Motor neuron (in vitro differentiated cells): ENCODE results near the gene RERE. TPM values are rescaled to one million over a fixed set of nuclear protein-coding genes. Genes with fewer than 3 reads are reported as not detected.
A peak's percentile ranks its signal among the peaks of the same experiment; 100 is the strongest.

Experiments used
- ATAC-seq, 8 experiments: fragments of 200-7000 bp; cut with Tn5 transposase; replicated peaks in 6 of 8; 2 replicates each; pipeline ENCODE4 v1.8.0; 2021; ENCODE audit warnings: mild to moderate bottlenecking in 8 of 8, moderate library complexity in 8 of 8
- H3K27ac ChIP-seq, 2 donors: fragments of 250-450 bp; sonication (Bioruptor Pico); 2 replicates each; pipeline ENCODE4 v1.9.0; 2021; ENCODE audit warnings: antibody characterized with exemption in 2 of 2, mild to moderate bottlenecking in 2 of 2, moderate library complexity in 1 of 2
- H3K4me1 ChIP-seq, 2 donors: fragments of 250-450 bp; sonication (Bioruptor Pico); replicated peaks in 1 of 2; 2 replicates each; pipeline ENCODE4 v1.6.1; 2021; ENCODE audit warnings: antibody characterized with exemption in 2 of 2, mild to moderate bottlenecking in 2 of 2, moderate library complexity in 1 of 2
- H3K4me3 ChIP-seq, 5 donors: fragments of 250-450 bp; sonication (Bioruptor Pico); 2 replicates each; pipeline ENCODE4 v1.9.0; 2021; ENCODE audit warnings: antibody characterized with exemption in 5 of 5, mild to moderate bottlenecking in 5 of 5, moderate library complexity in 4 of 5
- WGBS, 10 experiments: fragments of 450-650 bp; shearing (Covaris generic); methylation state at CpG; one replicate each; pipeline ENCODE4 v1.0.0; 2022; 5-methylcytosine and 5-hydroxymethylcytosine counted together
- in situ Hi-C, 9 experiments: fragments of 400-800 bp; cut with MboI; loops; one replicate each; pipeline ENCODE4 v1.15.0; 2021; ENCODE audit warnings: low sequenced_read_pairs in 9 of 9, low pct_unique_long_range_greater_than_20kb in 2 of 9; ENCODE audit not compliant: unreplicated experiment in 9 of 9
- total RNA-seq, 8 experiments: library from RNA; unstranded; fragments of 300-600 nt; gene quantifications; 2 replicates each; pipeline versions ENCODE4 v1.2.3 to v1.2.4, GENCODE V29; 2022

The RERE gene
- total RNA-seq, 8 experiments from 2014 or later: 17.8 to 576 (median 111) TPM

GRCh38 chr1:8417625-8418024 lies 399.8 kb downstream of the RERE start:
- in situ Hi-C loops: no loop called here
- no peak for ATAC-seq
- no peak overlapping the region for H3K27ac ChIP-seq
- 61 to 100% (median 91%) methylated on average over 1 to 5 of the region's 5 CpGs; no CpG with 5 or more reads in 1 of the 10 experiments for WGBS, 10 experiments
- peaks cover 40 to 50% of the 10 kb centered on the region in 2 donors for H3K4me1 ChIP-seq
- no peak overlapping the region for H3K4me3 ChIP-seq

GRCh38 chr1:8416881-8417280 lies 400.6 kb downstream of the RERE start:
- Histone ChIP-seq H3K27ac (no peak overlapping the region), H3K4me1 (peaks cover 45 to 50% of the 10 kb centered on the region in 2 donors), H3K4me3 (no peak overlapping the region)
- ATAC-seq: peak in 1 of 8 experiments; percentile 21
- WGBS, 10 experiments: 10 to 93% (median 63%) methylated on average over 2 to 3 of the region's 3 CpGs; no CpG with 5 or more reads in 1 of the 10 experiments
- in situ Hi-C loops: no loop called here

- in situ Hi-C loops: no loop called here
- 63 to 97% (median 92%) methylated on average over 2 to 7 of the region's 7 CpGs; no CpG with 5 or more reads in 1 of the 10 experiments for WGBS, 10 experiments
- no peak for ATAC-seq
- Histone ChIP-seq H3K4me3 (no peak overlapping the region), H3K27ac (no peak overlapping the region), H3K4me1 (peaks cover 40 to 47% of the 10 kb centered on the region in 2 donors)
These were observed 401.7 kb downstream of the RERE start for GRCh38 chr1:8415526-8416278.

- H3K27ac ChIP-seq: no peak overlapping the region
- WGBS, 10 experiments: 34 to 100% (median 76%) methylated on average over 1 to 8 of the region's 8 CpGs
- ATAC-seq: peak; percentile 11 to 75 (median 61)
- peaks cover 53% of the 10 kb centered on the region in 2 donors for H3K4me1 ChIP-seq
- in situ Hi-C loops: no loop called here
- no peak overlapping the region for H3K4me3 ChIP-seq
These were observed 405.1 kb downstream of the RERE start for GRCh38 chr1:8412183-8412831.

- Histone ChIP-seq H3K27ac (no peak overlapping the region), H3K4me1 (peaks cover 56 to 58% of the 10 kb centered on the region in 2 donors)
- 36 to 78% (median 68%) methylated on average over 2 to 7 of the region's 7 CpGs for WGBS, 10 experiments
These were observed 405.6 kb downstream of the RERE start for GRCh38 chr1:8411803-8412182.

GRCh38 chr1:8410791-8411190 lies 406.6 kb downstream of the RERE start:
- ATAC-seq: no peak
- Histone ChIP-seq H3K27ac (no peak overlapping the region), H3K4me3 (no peak overlapping the region), H3K4me1 (peaks cover 55 to 59% of the 10 kb centered on the region in 2 donors)
- in situ Hi-C loops: no loop called here
- WGBS, 10 experiments: 80 to 100% (median 92%) methylated on average over 1 to 3 of the region's 3 CpGs; no CpG with 5 or more reads in 3 of the 10 experiments

More at GRCh38 chr1:8411803-8412182, 405.6 kb downstream of the RERE start:
- H3K4me3 ChIP-seq: no peak overlapping the region
- no peak for ATAC-seq
- in situ Hi-C loops: no loop called here

GRCh38 chr1:8409606-8410005 lies 407.8 kb downstream of the RERE start:
- no peak overlapping the region for H3K4me3 ChIP-seq
- ATAC-seq: peak in 1 of 8 experiments; percentile 1
- in situ Hi-C loops: no loop called here
- H3K4me1 ChIP-seq: peaks cover 54 to 55% of the 10 kb centered on the region in 2 donors
- no peak overlapping the region for H3K27ac ChIP-seq
- WGBS, 10 experiments: 58 to 93% (median 76%) methylated on average over 2 to 3 of the region's 3 CpGs; no CpG with 5 or more reads in 1 of the 10 experiments

GRCh38 chr1:8409106-8409505 lies 408.3 kb downstream of the RERE start:
- WGBS, 10 experiments: 0 to 40% (median 6%) methylated on average over 1 to 6 of the region's 6 CpGs; no CpG with 5 or more reads in 2 of the 10 experiments
- Histone ChIP-seq H3K4me1 (peaks cover 54 to 55% of the 10 kb centered on the region in 2 donors), H3K27ac (peak overlapping the region; percentile 1 to 18), H3K4me3 (no peak overlapping the region)
- in situ Hi-C loops: no loop called here
- ATAC-seq: peak; percentile 71 to 87 (median 78)

- H3K4me3 ChIP-seq: no peak overlapping the region
- 0 to 89% (median 9%) methylated on average over 2 to 8 of the region's 9 CpGs for WGBS, 10 experiments
- ATAC-seq: peak in 6 of 8 experiments; percentile 13 to 53 (median 32)
- in situ Hi-C loops: no loop called here
- H3K27ac ChIP-seq: peak overlapping the region; percentile 18 to 39
- peaks cover 54 to 55% of the 10 kb centered on the region in 2 donors for H3K4me1 ChIP-seq
These were observed 409.1 kb downstream of the RERE start for GRCh38 chr1:8408151-8408839.

- no peak for ATAC-seq
- H3K4me1 ChIP-seq: peaks cover 50 to 55% of the 10 kb centered on the region in 2 donors
- no peak overlapping the region for H3K4me3 ChIP-seq
- in situ Hi-C loops: no loop called here
- H3K27ac ChIP-seq: peak overlapping the region in 1 of 2 donors; percentile 39
- WGBS, 10 experiments: 14 to 98% (median 34%) methylated on average over 2 to 5 of the region's 5 CpGs; no CpG with 5 or more reads in 1 of the 10 experiments
These were observed 409.8 kb downstream of the RERE start for GRCh38 chr1:8407652-8408051.

- Histone ChIP-seq H3K4me1 (peaks cover 44 to 49% of the 10 kb centered on the region in 2 donors), H3K4me3 (no peak overlapping the region), H3K27ac (no peak overlapping the region)
- no peak for ATAC-seq
- in situ Hi-C loops: no loop called here
- 64 to 100% (median 83%) methylated on average over 1 to 4 of the region's 4 CpGs; no CpG with 5 or more reads in 1 of the 10 experiments for WGBS, 10 experiments
These were observed 410.5 kb downstream of the RERE start for GRCh38 chr1:8406960-8407359.

GRCh38 chr1:8406011-8406410 lies 411.4 kb downstream of the RERE start:
- no peak overlapping the region for H3K4me3 ChIP-seq
- peaks cover 39 to 41% of the 10 kb centered on the region in 2 donors for H3K4me1 ChIP-seq
- in situ Hi-C loops: no loop called here
- no peak for ATAC-seq
- WGBS, 10 experiments: 89 to 100% (median 98%) methylated on average over 2 to 7 of the region's 7 CpGs; no CpG with 5 or more reads in 2 of the 10 experiments
- H3K27ac ChIP-seq: no peak overlapping the region
